Loucy (cell line): ENCODE data around the gene RAD51B.

ENCODE experiments used
- H2AFZ ChIP-seq: fragments of 200-600 bp; sonication (generic); 2 replicates; pipeline ENCODE4 v1.6.0; 2016; ENCODE audit warnings: antibody characterized with exemption, mild to moderate bottlenecking, low read length, moderate library complexity
- H3F3A ChIP-seq: fragments of 200-600 bp; 2 replicates; pipeline ENCODE4 v1.6.0; 2016; ENCODE audit warnings: antibody characterized with exemption, low read depth, mild to moderate bottlenecking
- H3K27me3 ChIP-seq: fragments of 200-600 bp; sonication (generic); 2 replicates; pipeline ENCODE4 v1.6.1; 2014; ENCODE audit warnings: low read length, mild to moderate bottlenecking; ENCODE audit not compliant: insufficient read depth, poor library complexity, severe bottlenecking
- H3K36me3 ChIP-seq: fragments of 200-600 bp; sonication (generic); 2 replicates; pipeline ENCODE4 v1.6.1; 2016; ENCODE audit warnings: low read length; ENCODE audit not compliant: insufficient read depth
- H3K4me1 ChIP-seq: fragments of 200-600 bp; sonication (generic); 2 replicates; pipeline ENCODE4 v1.5.1; 2014; ENCODE audit warnings: low read length, mild to moderate bottlenecking; ENCODE audit not compliant: insufficient read depth, poor library complexity, severe bottlenecking
- H3K4me2 ChIP-seq: fragments of 200-600 bp; sonication (generic); 2 replicates; pipeline ENCODE4 v1.6.0; 2014; ENCODE audit warnings: antibody characterized with exemption, low read length, low read depth, mild to moderate bottlenecking; ENCODE audit not compliant: poor library complexity, severe bottlenecking
- H3K4me3 ChIP-seq: fragments of 200-600 bp; sonication (generic); 2 replicates; pipeline ENCODE4 v1.5.1; 2014; ENCODE audit warnings: low read length, mild to moderate bottlenecking, mixed read lengths; ENCODE audit not compliant: poor library complexity, severe bottlenecking
- H3K79me2 ChIP-seq: fragments of 200-600 bp; sonication (generic); 2 replicates; pipeline ENCODE4 v1.6.1; 2014; ENCODE audit warnings: low read length; ENCODE audit not compliant: insufficient read depth
- H3K9ac ChIP-seq: fragments of 200-600 bp; sonication (generic); 2 replicates; pipeline ENCODE4 v1.6.0; 2014; ENCODE audit warnings: mild to moderate bottlenecking, low read depth, low read length, moderate library complexity; ENCODE audit not compliant: poor library complexity, severe bottlenecking
- H3K9me2 ChIP-seq: fragments of 200-600 bp; sonication (generic); replicated peaks from 2 replicates; pipeline ENCODE4 v1.6.1; 2016; ENCODE audit warnings: low read depth, low read length, mixed read lengths
- H3K9me3 ChIP-seq: fragments of 200-600 bp; sonication (generic); 2 replicates; pipeline ENCODE4 v1.6.1; 2014; ENCODE audit warnings: mild to moderate bottlenecking, antibody characterized with exemption, low read length, low read depth; ENCODE audit not compliant: insufficient read depth
- H4K20me1 ChIP-seq: fragments of 200-600 bp; sonication (generic); 2 replicates; pipeline ENCODE4 v1.6.0; 2014; ENCODE audit warnings: antibody characterized with exemption, low read length, mild to moderate bottlenecking; ENCODE audit not compliant: insufficient read depth, poor library complexity, severe bottlenecking
- CTCF ChIP-seq: fragments of 200-600 bp; sonication (generic); conservative IDR thresholded peaks from 2 replicates; pipeline ENCODE4 v1.5.1; 2014; ENCODE audit warnings: mild to moderate bottlenecking, antibody characterized with exemption, low read length
- EZH2phosphoT487 ChIP-seq: fragments of 200-600 bp; IDR thresholded peaks from 2 replicates; pipeline ENCODE4 v1.6.1; 2018; ENCODE audit warnings: antibody characterized with exemption, mild to moderate bottlenecking, moderate library complexity, borderline replicate concordance

The RAD51B gene

GRCh38 chr14:68241862-68242487 is 422.4 kb downstream of the RAD51B start:
- no peak overlapping the region for H3K9ac ChIP-seq

GRCh38 chr14:68243450-68244010 is 424.0 kb downstream of the RAD51B start:
- Histone ChIP-seq H3K4me3 (no peak overlapping the region), H3F3A (no peaks in the 10 kb centered on the region), H3K9me3 (no peaks in the 10 kb centered on the region), H3K36me3 (no peaks in the 10 kb centered on the region), H3K27me3 (no peaks in the 10 kb centered on the region), H3K79me2 (no peaks in the 10 kb centered on the region), H4K20me1 (no peaks in the 10 kb centered on the region), H3K9me2 (no peaks in the 10 kb centered on the region), H3K9ac (no peak overlapping the region), H3K4me1 (peaks cover 51% of the 10 kb centered on the region), H2AFZ (no peak overlapping the region), H3K4me2 (no peak overlapping the region)
- TF ChIP-seq CTCF (no peak), EZH2phosphoT487 (no peak)

More at GRCh38 chr14:68241862-68242487, 422.4 kb downstream of the RAD51B start:
- Histone ChIP-seq H3K27me3 (no peaks in the 10 kb centered on the region), H3K36me3 (no peaks in the 10 kb centered on the region), H3K4me2 (no peak overlapping the region), H3F3A (no peaks in the 10 kb centered on the region), H3K9me2 (no peaks in the 10 kb centered on the region), H3K79me2 (no peaks in the 10 kb centered on the region), H2AFZ (no peak overlapping the region), H3K4me3 (no peak overlapping the region), H3K9me3 (no peaks in the 10 kb centered on the region), H3K4me1 (peaks cover 39% of the 10 kb centered on the region), H4K20me1 (no peaks in the 10 kb centered on the region)
- TF ChIP-seq EZH2phosphoT487 (no peak), CTCF (no peak)

GRCh38 chr14:68244262-68244980 is 424.8 kb downstream of the RAD51B start:
- peaks cover 48% of the 10 kb centered on the region for H3K4me1 ChIP-seq
- no peaks in the 10 kb centered on the region for H3K9me3 ChIP-seq
- no peak overlapping the region for H3K4me2 ChIP-seq
- H3K9ac ChIP-seq, result no peak overlapping the region
- no peaks in the 10 kb centered on the region for H4K20me1 ChIP-seq
- H3K4me3 ChIP-seq, result no peak overlapping the region
- no peak overlapping the region for H2AFZ ChIP-seq
- H3K27me3 ChIP-seq, result no peaks in the 10 kb centered on the region
- H3K36me3 ChIP-seq, result no peaks in the 10 kb centered on the region
- no peaks in the 10 kb centered on the region for H3K9me2 ChIP-seq
- H3F3A ChIP-seq, result no peaks in the 10 kb centered on the region
- H3K79me2 ChIP-seq, result no peaks in the 10 kb centered on the region
- TF ChIP-seq CTCF, result no peak
- TF ChIP-seq EZH2phosphoT487, result no peak
